MCF 10A (cell line): Measurements from ENCODE around the gene BMERB1. TPM values are rescaled to one million over a fixed set of nuclear protein-coding genes. Genes with fewer than 3 reads are reported as not detected.

Source experiments
- BruUV-seq: library from RNA; stranded (reverse); fragments of 400-500 nt; replicated peaks from 2 replicates; lab custom pipeline; 2021; lab: Mats Ljungman, UMichigan
- CTCF ChIA-PET: fragments of 300-600 bp; sonication (Branson Sonifier 250); formaldehyde crosslinking; extraction: SDS; loops from one replicate; lab custom pipeline; 2021; ENCODE audit warnings: antibody characterized with exemption, inconsistent platforms; lab: Yijun Ruan, JAX
- POLR2A ChIA-PET: fragments of 300-600, 350-650 bp; sonication (Branson Sonifier 250); formaldehyde crosslinking; extraction: SDS; loops from one replicate; lab custom pipeline; 2020; ENCODE audit warnings: antibody characterized with exemption, inconsistent platforms; lab: Yijun Ruan, JAX
- DNase-seq: peaks from one replicate; pipeline ENCODE4 v3.0.0-alpha.2; 2018; ENCODE audit not compliant: unreplicated experiment
- H3K27ac Mint-ChIP-seq: one replicate; pipeline ENCODE4 v1.8.0; 2022; ENCODE audit warnings: mild to moderate bottlenecking, low read depth, mixed read lengths; ENCODE audit not compliant: unreplicated experiment
- H3K27me3 Mint-ChIP-seq: one replicate; pipeline ENCODE4 v1.8.0; 2022; ENCODE audit warnings: mixed read lengths; ENCODE audit not compliant: insufficient read depth, unreplicated experiment
- H3K36me3 Mint-ChIP-seq: one replicate; pipeline ENCODE4 v1.8.0; 2022; ENCODE audit warnings: mild to moderate bottlenecking, moderate library complexity, mixed read lengths; ENCODE audit not compliant: insufficient read depth, unreplicated experiment
- H3K4me1 Mint-ChIP-seq: one replicate; pipeline ENCODE4 v1.8.0; 2022; ENCODE audit warnings: mixed read lengths; ENCODE audit not compliant: insufficient read depth, unreplicated experiment
- H3K4me3 Mint-ChIP-seq: one replicate; pipeline ENCODE4 v1.8.0; 2022; ENCODE audit warnings: mild to moderate bottlenecking, moderate library complexity, mixed read lengths; ENCODE audit not compliant: unreplicated experiment
- H3K9me3 Mint-ChIP-seq: one replicate; pipeline ENCODE4 v1.8.0; 2022; ENCODE audit warnings: mixed read lengths; ENCODE audit not compliant: unreplicated experiment
- CTCF ChIP-seq: fragments of 200-600 bp; IDR thresholded peaks from one replicate; pipeline ENCODE4 v1.8.0; 2022; ENCODE audit warnings: antibody characterized with exemption, mild to moderate bottlenecking; ENCODE audit not compliant: unreplicated experiment
- intact Hi-C: fragments of 100-400 bp; cut with micrococcal nuclease; formaldehyde crosslinking; loops from 2 replicates; pipeline ENCODE4 v1.14.1; 2022
- total RNA-seq: library from RNA; stranded (reverse); gene quantifications from 2 replicates; pipeline ENCODE4 v1.2.3, GENCODE V29; 2022

Gene BMERB1
- total RNA-seq, 1 experiment from 2014 or later, result 3.3 TPM

- CTCF ChIA-PET, result interaction anchor here (0.7 to 1.0 kb wide), 2 partner anchors 13 to 30 kb away, joined by 3 read pairs; no protein-coding TSS in a partner anchor
- no TSS peak for BruUV-seq
- POLR2A ChIA-PET, result no interaction called here
These were observed 177.2 kb downstream of the BMERB1 start for GRCh38 chr16:15611610-15612009.

GRCh38 chr16:15613676-15614075 is 179.3 kb downstream of the BMERB1 start:
- H3K4me3 Mint-ChIP-seq, result no peak overlapping the region
- no peaks in the 10 kb centered on the region for H3K9me3 Mint-ChIP-seq
- intact Hi-C loops, result no loop called here
- peak; percentile 11 for DNase-seq
- TF ChIP-seq CTCF, result no peak
- H3K27me3 Mint-ChIP-seq, result no peaks in the 10 kb centered on the region
- ChIA-PET CTCF (no interaction called here), POLR2A (interaction anchor here (0.7 to 1.1 kb wide), 2 partner anchors 7 to 19 kb away, joined by 4 to 6 read pairs; no protein-coding TSS in a partner anchor)
- no TSS peak for BruUV-seq
- H3K27ac Mint-ChIP-seq, result no peak overlapping the region
- peaks cover 98% of the 10 kb centered on the region for H3K36me3 Mint-ChIP-seq
- H3K4me1 Mint-ChIP-seq, result peaks cover 6% of the 10 kb centered on the region

More at GRCh38 chr16:15611610-15612009, 177.2 kb downstream of the BMERB1 start:
- H3K4me3 Mint-ChIP-seq, result no peak overlapping the region
- H3K9me3 Mint-ChIP-seq, result no peaks in the 10 kb centered on the region
- TF ChIP-seq CTCF, result no peak
- no peak overlapping the region for H3K27ac Mint-ChIP-seq
- peaks cover 89% of the 10 kb centered on the region for H3K36me3 Mint-ChIP-seq
- no peaks in the 10 kb centered on the region for H3K27me3 Mint-ChIP-seq
- H3K4me1 Mint-ChIP-seq, result peaks cover 6% of the 10 kb centered on the region
- intact Hi-C loops, result no loop called here
- DNase-seq, result no peak

GRCh38 chr16:15616012-15616411 is 181.6 kb downstream of the BMERB1 start:
- no peaks in the 10 kb centered on the region for H3K9me3 Mint-ChIP-seq
- ChIA-PET CTCF (no interaction called here), POLR2A (no interaction called here)
- BruUV-seq, result no TSS peak
- intact Hi-C loops, result no loop called here
- H3K27me3 Mint-ChIP-seq, result no peaks in the 10 kb centered on the region
- peaks cover 97% of the 10 kb centered on the region for H3K36me3 Mint-ChIP-seq
- H3K4me3 Mint-ChIP-seq, result no peak overlapping the region
- no peak overlapping the region for H3K27ac Mint-ChIP-seq
- DNase-seq, result no peak
- peaks cover 6% of the 10 kb centered on the region for H3K4me1 Mint-ChIP-seq
- no peak for TF ChIP-seq CTCF

DNA sequence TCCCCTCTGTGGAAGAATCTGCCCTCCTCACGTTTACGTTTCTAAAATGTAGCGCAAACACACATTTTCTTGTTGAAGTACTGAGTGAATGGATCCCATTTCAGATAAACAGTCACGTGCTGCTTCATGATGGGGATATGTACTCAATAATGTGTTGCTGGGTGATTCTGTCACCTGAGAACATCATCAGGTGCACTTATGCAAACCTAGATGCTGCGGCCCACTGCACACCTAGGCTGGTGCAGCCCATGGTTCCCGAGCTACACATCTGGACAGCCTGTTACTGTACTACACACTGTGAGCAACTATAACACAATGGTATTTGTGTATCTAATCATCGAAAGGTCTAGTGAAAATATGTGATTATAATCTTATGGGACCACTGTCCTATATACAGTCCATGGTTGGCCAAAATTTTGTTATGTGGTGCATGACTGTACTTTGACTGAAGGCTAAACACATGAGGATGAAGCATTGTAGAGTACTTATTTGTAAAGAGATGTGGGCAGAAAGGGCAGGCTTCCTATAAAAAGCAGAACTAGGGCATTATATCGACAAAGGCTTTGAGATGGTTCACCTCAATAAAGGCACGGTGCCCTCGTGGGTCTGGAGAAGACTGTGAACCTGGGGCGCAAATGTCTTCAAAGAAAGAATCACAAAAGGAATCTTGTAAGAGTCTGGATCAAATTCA is 182.2 kb downstream of the BMERB1 start:
- DNase-seq, result no peak
- no peak for TF ChIP-seq CTCF
- Mint-ChIP-seq H3K9me3 (no peaks in the 10 kb centered on the region), H3K27ac (no peak overlapping the region), H3K36me3 (peaks cover 97% of the 10 kb centered on the region), H3K27me3 (no peaks in the 10 kb centered on the region), H3K4me3 (no peak overlapping the region), H3K4me1 (peaks cover 6% of the 10 kb centered on the region)
- intact Hi-C loops, result no loop called here
- BruUV-seq, result no TSS peak
- ChIA-PET POLR2A (no interaction called here), CTCF (interaction anchor here (0.6 kb wide), 1 partner anchor 172 kb away, joined by 3 read pairs; no protein-coding TSS in a partner anchor)
